OCI-LY1 (cell line): ENCODE data around the gene TRPM5.

Experiments
- H2AFZ ChIP-seq: fragments of 200-600 bp; sonication (generic), shearing (Covaris generic); 2 replicates; pipeline ENCODE4 v1.6.0; 2014; ENCODE audit warnings: antibody characterized with exemption, mild to moderate bottlenecking, low read length
- H3F3A ChIP-seq: fragments of 200-600 bp; sonication (generic), shearing (Covaris generic); 2 replicates; pipeline ENCODE4 v1.6.0; 2014; ENCODE audit warnings: mild to moderate bottlenecking, antibody characterized with exemption, low read length, moderate library complexity; ENCODE audit not compliant: insufficient read depth
- H3K27ac ChIP-seq: fragments of 200-600 bp; sonication (generic); 2 replicates; pipeline ENCODE4 v1.5.1; 2014; ENCODE audit warnings: low read length, mixed run types, mild to moderate bottlenecking, low read depth; ENCODE audit not compliant: poor library complexity, severe bottlenecking
- H3K27me3 ChIP-seq: fragments of 200-600 bp; sonication (generic); 2 replicates; pipeline ENCODE4 v1.6.0; 2014; ENCODE audit warnings: antibody characterized with exemption, mild to moderate bottlenecking, low read length, moderate library complexity; ENCODE audit not compliant: insufficient read depth
- H3K36me3 ChIP-seq: fragments of 200-600 bp; sonication (generic); 2 replicates; pipeline ENCODE4 v1.6.1; 2014; ENCODE audit warnings: mild to moderate bottlenecking, antibody characterized with exemption, low read length, moderate library complexity, mixed read lengths; ENCODE audit not compliant: insufficient read depth
- H3K4me1 ChIP-seq: fragments of 200-600 bp; sonication (generic); 2 replicates; pipeline ENCODE4 v1.5.1; 2014; ENCODE audit warnings: mild to moderate bottlenecking, low read length, moderate library complexity; ENCODE audit not compliant: insufficient read depth, severe bottlenecking
- H3K4me2 ChIP-seq: fragments of 200-600 bp; sonication (generic), shearing (Covaris generic); 2 replicates; pipeline ENCODE4 v1.6.1; 2014; ENCODE audit warnings: low read length
- H3K4me3 ChIP-seq: fragments of 200-600 bp; sonication (generic); 2 replicates; pipeline ENCODE4 v1.5.1; 2014; ENCODE audit warnings: low read length, low read depth, mild to moderate bottlenecking, mixed read lengths; ENCODE audit not compliant: poor library complexity, severe bottlenecking
- H3K79me2 ChIP-seq: fragments of 200-600 bp; shearing (Covaris generic); 2 replicates; pipeline ENCODE4 v1.6.1; 2016; ENCODE audit warnings: mixed run types, low read length, mixed read lengths; ENCODE audit not compliant: insufficient read depth
- H3K9ac ChIP-seq: fragments of 200-600 bp; sonication (generic), shearing (Covaris generic); 2 replicates; pipeline ENCODE4 v1.6.1; 2014; ENCODE audit warnings: mild to moderate bottlenecking, low read length, mixed read lengths
- H3K9me2 ChIP-seq: fragments of 200-600 bp; sonication (generic), shearing (Covaris generic); 2 replicates; pipeline ENCODE4 v1.6.1; 2014; ENCODE audit warnings: low read depth, mild to moderate bottlenecking, low read length, mixed read lengths
- H3K9me3 ChIP-seq: fragments of 200-600 bp; shearing (Covaris generic); 2 replicates; pipeline ENCODE4 v1.6.1; 2014; ENCODE audit warnings: low read length, mixed read lengths
- H4K20me1 ChIP-seq: fragments of 200-600 bp; sonication (generic), shearing (Covaris generic); 2 replicates; pipeline ENCODE4 v1.6.0; 2016; ENCODE audit warnings: mild to moderate bottlenecking, low read length; ENCODE audit not compliant: insufficient read depth
- EZH2 ChIP-seq: fragments of 200-600 bp; sonication (generic), shearing (Covaris generic); IDR thresholded peaks from 2 replicates; pipeline ENCODE4 v1.8.0; 2017; ENCODE audit warnings: borderline replicate concordance, mixed run types, mild to moderate bottlenecking, antibody characterized with exemption, low read length, moderate library complexity, mixed read lengths
- TF ChIP-seq, protein P1 (sequence below): fragments of 200-600 bp; sonication (generic), shearing (Covaris generic); IDR thresholded peaks from 2 replicates; pipeline ENCODE4 v1.5.1; 2017; ENCODE audit warnings: mild to moderate bottlenecking, antibody characterized with exemption, low read length, moderate library complexity, mixed read lengths

Gene TRPM5

DNA sequence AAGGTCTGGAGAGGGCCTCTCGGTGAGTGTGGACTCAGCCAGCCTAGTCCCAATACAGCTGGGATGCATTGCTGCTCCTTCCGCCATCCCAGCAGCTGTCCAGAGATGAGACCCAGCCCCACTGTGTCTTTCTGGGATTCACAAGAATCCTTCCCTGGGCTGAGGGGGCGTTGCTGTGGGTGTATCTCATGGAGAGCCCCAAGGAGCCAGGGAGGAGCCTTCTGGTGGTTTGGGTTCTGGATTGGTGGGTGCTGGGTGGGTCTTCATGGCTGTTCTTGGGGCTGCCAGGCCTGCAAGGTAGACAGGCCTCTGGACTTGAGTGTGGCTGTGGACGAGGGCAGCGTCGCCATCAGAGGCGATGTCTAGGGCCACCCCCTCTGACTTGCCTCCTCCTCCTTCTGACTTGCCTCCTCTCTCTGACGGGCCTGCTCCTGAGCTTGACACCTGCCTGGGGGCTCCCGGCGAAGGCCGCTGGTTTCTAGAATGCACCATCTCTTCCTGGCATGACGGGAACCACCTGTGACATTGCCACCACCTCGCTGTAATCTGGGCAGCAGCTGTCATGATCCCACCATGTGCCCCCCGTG lies 17.7 kb upstream of the TRPM5 start:
- Histone ChIP-seq H2AFZ (no peak overlapping the region), H3K9ac (no peak overlapping the region), H3F3A (no peaks in the 10 kb centered on the region), H3K79me2 (no peaks in the 10 kb centered on the region), H3K9me3 (no peaks in the 10 kb centered on the region), H3K27ac (no peak overlapping the region), H3K36me3 (no peaks in the 10 kb centered on the region), H3K4me1 (no peaks in the 10 kb centered on the region), H3K4me3 (no peak overlapping the region), H4K20me1 (no peaks in the 10 kb centered on the region), H3K9me2 (no peaks in the 10 kb centered on the region), H3K4me2 (no peak overlapping the region), H3K27me3 (0 out of 2 replicates have a peak, but pooled peaks cover 3% of the 10 kb centered on the region)
- TF ChIP-seq, protein P1, sequence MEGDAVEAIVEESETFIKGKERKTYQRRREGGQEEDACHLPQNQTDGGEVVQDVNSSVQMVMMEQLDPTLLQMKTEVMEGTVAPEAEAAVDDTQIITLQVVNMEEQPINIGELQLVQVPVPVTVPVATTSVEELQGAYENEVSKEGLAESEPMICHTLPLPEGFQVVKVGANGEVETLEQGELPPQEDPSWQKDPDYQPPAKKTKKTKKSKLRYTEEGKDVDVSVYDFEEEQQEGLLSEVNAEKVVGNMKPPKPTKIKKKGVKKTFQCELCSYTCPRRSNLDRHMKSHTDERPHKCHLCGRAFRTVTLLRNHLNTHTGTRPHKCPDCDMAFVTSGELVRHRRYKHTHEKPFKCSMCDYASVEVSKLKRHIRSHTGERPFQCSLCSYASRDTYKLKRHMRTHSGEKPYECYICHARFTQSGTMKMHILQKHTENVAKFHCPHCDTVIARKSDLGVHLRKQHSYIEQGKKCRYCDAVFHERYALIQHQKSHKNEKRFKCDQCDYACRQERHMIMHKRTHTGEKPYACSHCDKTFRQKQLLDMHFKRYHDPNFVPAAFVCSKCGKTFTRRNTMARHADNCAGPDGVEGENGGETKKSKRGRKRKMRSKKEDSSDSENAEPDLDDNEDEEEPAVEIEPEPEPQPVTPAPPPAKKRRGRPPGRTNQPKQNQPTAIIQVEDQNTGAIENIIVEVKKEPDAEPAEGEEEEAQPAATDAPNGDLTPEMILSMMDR = no peak
- TF ChIP-seq EZH2 = no peak

DNA sequence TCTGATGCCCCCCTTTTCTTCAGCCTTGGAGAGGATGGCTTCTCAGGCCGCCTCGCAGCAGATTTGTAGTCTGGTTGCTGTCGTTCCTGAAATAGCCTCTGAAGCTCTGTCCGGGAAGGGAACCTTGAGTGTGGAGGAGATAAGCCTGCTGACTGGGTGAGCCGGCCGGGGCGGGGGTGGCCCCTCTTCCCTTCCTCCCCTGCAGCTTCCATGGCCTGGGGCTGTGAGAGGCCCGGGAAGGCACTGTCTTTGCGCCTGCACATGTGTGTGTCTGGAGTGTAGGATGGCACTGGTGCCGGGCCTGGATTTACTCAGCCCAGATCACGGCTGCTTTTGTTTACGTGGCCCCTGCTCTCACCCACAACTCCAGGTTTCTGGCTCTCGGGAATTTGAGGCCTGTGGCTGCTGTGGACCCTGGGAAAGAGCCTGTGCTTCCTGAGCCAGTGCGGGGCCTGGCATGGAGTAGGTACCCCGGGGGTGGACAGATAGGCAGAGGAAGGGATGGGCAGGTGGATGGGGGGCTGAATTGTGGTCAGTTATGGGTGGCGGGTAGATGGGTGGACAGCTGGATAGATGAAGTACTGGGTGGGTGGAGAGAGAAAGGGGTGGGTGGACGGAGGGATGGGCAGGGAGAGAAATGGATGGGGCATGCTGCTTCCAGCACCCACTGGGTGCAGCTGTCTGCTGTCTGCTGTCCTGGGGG lies 17.1 kb upstream of the TRPM5 start:
- no peaks in the 10 kb centered on the region for H3F3A ChIP-seq
- no peaks in the 10 kb centered on the region for H3K36me3 ChIP-seq
- no peaks in the 10 kb centered on the region for H3K9me2 ChIP-seq
- no peaks in the 10 kb centered on the region for H3K9me3 ChIP-seq
- no peaks in the 10 kb centered on the region for H3K4me1 ChIP-seq
- no peak overlapping the region for H3K9ac ChIP-seq
- TF ChIP-seq, protein P1 = no peak
- TF ChIP-seq EZH2 = no peak
- no peaks in the 10 kb centered on the region for H4K20me1 ChIP-seq
- no peak overlapping the region for H3K4me3 ChIP-seq
- no peak overlapping the region for H2AFZ ChIP-seq
- no peak overlapping the region for H3K4me2 ChIP-seq
- 0 out of 2 replicates have a peak, but pooled peaks cover 3% of the 10 kb centered on the region for H3K27me3 ChIP-seq
- H3K79me2 ChIP-seq = no peaks in the 10 kb centered on the region
- H3K27ac ChIP-seq = no peak overlapping the region

DNA sequence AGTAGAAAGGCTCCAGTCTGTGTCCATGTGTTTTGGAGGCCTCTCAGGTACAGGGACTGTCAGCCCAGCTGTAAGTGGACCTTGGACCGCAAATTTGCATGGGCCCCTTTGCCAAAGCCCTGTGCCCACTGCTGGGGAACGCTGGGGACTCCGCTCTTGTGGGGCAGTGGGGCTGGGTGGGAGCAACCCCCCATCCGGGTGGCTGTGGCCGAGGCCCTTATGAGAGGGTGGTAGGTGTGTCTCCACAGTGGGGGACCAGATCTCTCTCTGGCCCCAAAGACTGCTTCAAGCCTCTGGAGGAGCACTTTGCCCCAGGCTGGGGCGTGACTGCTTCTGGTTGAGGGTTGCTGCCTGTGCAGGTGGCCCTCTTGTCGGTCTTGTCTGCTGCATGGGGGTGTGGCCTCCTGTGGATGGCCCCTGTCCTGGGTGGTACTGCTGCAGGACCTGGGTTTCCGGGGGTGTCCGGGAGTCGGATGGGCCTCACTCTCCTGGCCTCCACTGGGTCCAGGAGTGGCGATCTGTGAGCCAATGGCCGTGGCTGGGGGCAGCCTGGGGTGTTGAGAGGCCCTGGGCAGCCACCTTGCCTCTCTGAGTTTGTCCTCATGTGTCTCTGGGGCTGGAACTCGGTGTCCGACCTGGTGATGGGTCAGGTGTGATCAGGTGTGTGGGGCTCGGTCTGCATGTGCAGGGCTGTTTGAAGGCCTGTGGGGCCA lies 16.4 kb upstream of the TRPM5 start:
- Histone ChIP-seq H3K9me2 (no peaks in the 10 kb centered on the region), H2AFZ (no peak overlapping the region), H3K27me3 (0 out of 2 replicates have a peak, but pooled peaks cover 3% of the 10 kb centered on the region), H3K4me2 (no peak overlapping the region), H3K4me1 (no peaks in the 10 kb centered on the region), H4K20me1 (no peaks in the 10 kb centered on the region), H3K27ac (no peak overlapping the region), H3F3A (no peaks in the 10 kb centered on the region), H3K4me3 (no peak overlapping the region), H3K79me2 (no peaks in the 10 kb centered on the region), H3K9ac (no peak overlapping the region), H3K36me3 (no peaks in the 10 kb centered on the region), H3K9me3 (no peaks in the 10 kb centered on the region)
- TF ChIP-seq EZH2 = no peak
- TF ChIP-seq, protein P1 = no peak
